Endothelial cell (in vitro differentiated cells): ENCODE data around the gene GPR27. TPM values are rescaled to one million over a fixed set of nuclear protein-coding genes. Genes with fewer than 3 reads are reported as not detected.

Experiments used
- DNase-seq: peaks from one replicate; pipeline ENCODE4 v3.0.0; 2021; ENCODE audit warnings: low spot score
- H3K27ac Mint-ChIP-seq: one replicate; pipeline ENCODE4 v1.8.0; 2021; ENCODE audit warnings: mixed read lengths, inconsistent platforms; ENCODE audit not compliant: unreplicated experiment
- H3K27me3 Mint-ChIP-seq: one replicate; pipeline ENCODE4 v1.8.0; 2021; ENCODE audit warnings: mild to moderate bottlenecking, moderate library complexity, mixed read lengths, inconsistent platforms; ENCODE audit not compliant: unreplicated experiment
- H3K36me3 Mint-ChIP-seq: one replicate; pipeline ENCODE4 v1.8.0; 2021; ENCODE audit warnings: mild to moderate bottlenecking, low read depth, mixed read lengths, inconsistent platforms; ENCODE audit not compliant: unreplicated experiment
- H3K4me1 Mint-ChIP-seq: one replicate; pipeline ENCODE4 v1.8.0; 2021; ENCODE audit warnings: mild to moderate bottlenecking, mixed read lengths, inconsistent platforms; ENCODE audit not compliant: unreplicated experiment
- H3K4me3 Mint-ChIP-seq: one replicate; pipeline ENCODE4 v1.8.0; 2021; ENCODE audit warnings: mild to moderate bottlenecking, mixed read lengths, inconsistent platforms; ENCODE audit not compliant: unreplicated experiment
- H3K9me3 Mint-ChIP-seq: one replicate; pipeline ENCODE4 v1.8.0; 2021; ENCODE audit warnings: mixed read lengths, inconsistent platforms; ENCODE audit not compliant: unreplicated experiment
- total RNA-seq: library from RNA; stranded (reverse); fragmentation: NEBNext Ultra II Directional; extraction: Animal tissue kit (Norgen Biotek cat#: 25700); gene quantifications from one replicate; pipeline ENCODE4 v1.2.1, GENCODE V29; 2021; ENCODE audit not compliant: unreplicated experiment
- TF ChIP-seq, protein P1 (sequence below): fragments of 200-600 bp; sonication (generic); IDR thresholded peaks from one replicate; pipeline ENCODE4 v1.5.0; 2021; ENCODE audit warnings: antibody characterized with exemption; ENCODE audit not compliant: unreplicated experiment

Gene GPR27
- total RNA-seq, 1 donor from 2014 or later = 0.80 TPM

DNA sequence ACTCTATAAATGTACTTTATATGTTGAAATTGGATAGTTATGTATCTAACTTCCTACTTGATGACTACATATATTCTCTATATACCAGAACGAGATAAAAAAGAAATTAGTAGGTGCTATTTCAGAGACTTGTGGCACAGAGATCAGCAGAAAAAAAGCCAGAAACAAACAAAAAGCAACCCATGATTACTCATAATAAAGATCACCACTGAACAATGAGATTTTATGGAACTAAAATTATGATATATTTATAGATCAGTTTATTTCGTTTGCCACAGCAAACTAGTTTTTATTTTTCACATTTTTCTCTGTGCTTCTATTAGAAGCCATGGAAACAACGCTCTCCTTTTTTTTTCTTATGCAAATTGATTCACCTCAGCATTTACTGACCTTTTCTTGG is 46.4 kb downstream of the GPR27 start:
- DNase-seq = no peak
- Mint-ChIP-seq H3K27me3 (no peaks in the 10 kb centered on the region), H3K36me3 (no peaks in the 10 kb centered on the region), H3K4me3 (no peak overlapping the region), H3K27ac (no peak overlapping the region), H3K4me1 (no peaks in the 10 kb centered on the region), H3K9me3 (no peaks in the 10 kb centered on the region)
- TF ChIP-seq, protein P1, sequence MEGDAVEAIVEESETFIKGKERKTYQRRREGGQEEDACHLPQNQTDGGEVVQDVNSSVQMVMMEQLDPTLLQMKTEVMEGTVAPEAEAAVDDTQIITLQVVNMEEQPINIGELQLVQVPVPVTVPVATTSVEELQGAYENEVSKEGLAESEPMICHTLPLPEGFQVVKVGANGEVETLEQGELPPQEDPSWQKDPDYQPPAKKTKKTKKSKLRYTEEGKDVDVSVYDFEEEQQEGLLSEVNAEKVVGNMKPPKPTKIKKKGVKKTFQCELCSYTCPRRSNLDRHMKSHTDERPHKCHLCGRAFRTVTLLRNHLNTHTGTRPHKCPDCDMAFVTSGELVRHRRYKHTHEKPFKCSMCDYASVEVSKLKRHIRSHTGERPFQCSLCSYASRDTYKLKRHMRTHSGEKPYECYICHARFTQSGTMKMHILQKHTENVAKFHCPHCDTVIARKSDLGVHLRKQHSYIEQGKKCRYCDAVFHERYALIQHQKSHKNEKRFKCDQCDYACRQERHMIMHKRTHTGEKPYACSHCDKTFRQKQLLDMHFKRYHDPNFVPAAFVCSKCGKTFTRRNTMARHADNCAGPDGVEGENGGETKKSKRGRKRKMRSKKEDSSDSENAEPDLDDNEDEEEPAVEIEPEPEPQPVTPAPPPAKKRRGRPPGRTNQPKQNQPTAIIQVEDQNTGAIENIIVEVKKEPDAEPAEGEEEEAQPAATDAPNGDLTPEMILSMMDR = no peak

DNA sequence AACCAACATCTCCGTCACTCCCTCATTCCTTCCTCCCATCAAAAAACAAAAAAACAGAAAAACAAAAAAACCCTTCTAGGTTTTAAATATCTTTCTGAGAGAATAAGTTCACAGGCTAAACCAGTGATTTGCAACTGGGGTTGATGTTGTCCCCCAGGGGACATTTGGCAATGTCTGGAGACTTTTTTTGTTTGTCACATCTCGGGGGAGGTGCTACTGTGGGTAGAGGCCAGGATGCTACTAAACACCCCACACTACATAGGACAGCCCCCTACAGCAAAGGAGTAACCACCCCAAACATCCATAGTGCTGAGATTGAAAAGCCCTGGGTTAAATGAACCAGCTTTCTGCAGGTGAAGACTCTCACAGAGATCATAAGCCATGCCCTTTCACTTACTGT is 48.3 kb downstream of the GPR27 start:
- Mint-ChIP-seq H3K36me3 (no peaks in the 10 kb centered on the region), H3K4me3 (no peak overlapping the region), H3K9me3 (no peaks in the 10 kb centered on the region), H3K27ac (no peak overlapping the region), H3K4me1 (no peaks in the 10 kb centered on the region), H3K27me3 (no peaks in the 10 kb centered on the region)
- no peak for DNase-seq
- TF ChIP-seq, protein P1 = no peak

DNA sequence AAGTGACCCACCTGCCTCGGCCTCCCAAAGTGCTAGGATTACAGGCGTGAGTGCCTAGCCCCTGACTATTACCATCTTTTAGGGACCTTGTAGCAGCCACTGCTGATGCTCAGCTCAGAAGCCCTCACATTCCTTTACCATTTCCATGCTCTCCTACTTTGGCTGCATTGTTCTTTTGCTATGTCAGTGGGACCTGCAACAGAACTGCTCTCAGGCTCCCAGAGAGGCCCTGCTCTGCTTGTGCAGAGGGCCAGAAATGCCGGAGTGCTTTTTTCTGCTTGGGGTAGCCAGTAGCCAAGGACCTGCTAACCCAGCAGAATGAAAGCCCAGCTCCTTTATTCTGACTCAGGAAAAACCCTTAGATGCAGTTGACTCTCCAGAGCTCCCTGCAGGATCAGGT is 49.6 kb downstream of the GPR27 start:
- Mint-ChIP-seq H3K27ac (no peak overlapping the region), H3K4me1 (no peaks in the 10 kb centered on the region), H3K9me3 (no peaks in the 10 kb centered on the region), H3K27me3 (no peaks in the 10 kb centered on the region), H3K36me3 (no peaks in the 10 kb centered on the region), H3K4me3 (no peak overlapping the region)
- no peak for DNase-seq
- TF ChIP-seq, protein P1 = no peak

DNA sequence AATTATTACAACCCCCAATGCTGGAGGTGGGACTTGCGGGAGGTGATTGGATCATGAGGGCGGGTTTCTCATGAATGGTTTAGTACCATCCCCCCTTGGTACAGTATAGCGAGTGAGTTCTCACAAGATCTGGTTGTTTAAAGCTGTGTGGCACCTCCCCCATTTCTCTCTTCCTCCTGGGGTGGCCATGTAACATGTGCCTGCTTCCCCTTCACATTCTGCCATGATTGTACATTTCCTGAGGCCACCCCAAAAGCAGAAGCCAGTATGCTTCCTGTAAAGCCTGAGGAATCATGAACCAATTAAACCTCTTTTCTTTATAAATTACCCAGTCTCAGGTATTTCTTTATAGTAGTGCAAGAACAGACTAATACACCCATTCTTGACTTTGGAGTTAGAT is 51.5 kb downstream of the GPR27 start:
- Mint-ChIP-seq H3K27ac (no peak overlapping the region), H3K27me3 (no peaks in the 10 kb centered on the region), H3K9me3 (no peaks in the 10 kb centered on the region), H3K4me1 (no peaks in the 10 kb centered on the region), H3K36me3 (no peaks in the 10 kb centered on the region), H3K4me3 (no peak overlapping the region)
- no peak for DNase-seq
- TF ChIP-seq, protein P1 = no peak

DNA sequence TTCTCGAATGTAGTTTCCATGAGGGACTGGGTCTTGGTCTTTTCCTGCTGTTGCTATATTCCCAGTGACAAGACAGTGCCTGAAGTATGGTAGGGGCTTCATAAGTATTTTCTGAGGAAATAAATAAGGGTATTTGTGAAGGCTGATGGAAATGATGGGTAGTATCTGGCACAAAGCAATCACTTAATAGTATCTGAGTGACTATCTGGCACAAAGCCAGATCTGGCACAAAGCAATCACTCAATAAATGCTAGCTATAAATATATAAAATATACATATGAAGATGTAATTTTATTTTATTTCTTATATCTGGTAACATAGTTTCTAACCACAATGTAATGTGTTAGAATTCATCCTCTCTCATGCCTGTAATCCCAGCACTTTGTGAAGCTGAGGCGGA is 52.0 kb downstream of the GPR27 start:
- DNase-seq = no peak
- no peak overlapping the region for H3K27ac Mint-ChIP-seq
- H3K9me3 Mint-ChIP-seq = no peaks in the 10 kb centered on the region
- H3K4me3 Mint-ChIP-seq = no peak overlapping the region
- H3K4me1 Mint-ChIP-seq = no peaks in the 10 kb centered on the region
- no peaks in the 10 kb centered on the region for H3K27me3 Mint-ChIP-seq
- no peaks in the 10 kb centered on the region for H3K36me3 Mint-ChIP-seq
- TF ChIP-seq, protein P1 = no peak

Other genes with a start within 250 kb of the GPR27 start
- gene FOXP1, start 170.1 kb upstream of the GPR27 start, total RNA-seq = 71.3 TPM
- 5.2 TPM for gene EIF4E3, start 28.5 kb upstream of the GPR27 start, total RNA-seq
- not detected for gene PROK2, start 31.3 kb downstream of the GPR27 start, total RNA-seq